HAP-1 (cell line): ENCODE results near the gene SPRING1.

ENCODE experiments used
- DNase-seq, 2 experiments: peaks; one replicate each; pipeline ENCODE4 v3.0.0-alpha.2; 2016 to 2020; ENCODE audit warnings: low spot score in 2 of 2
- H3K27me3 ChIP-seq: fragments of 250-450 bp; sonication (Bioruptor Pico); 2 replicates; pipeline ENCODE4 v1.5.1; 2020; ENCODE audit warnings: low read depth, mild to moderate bottlenecking, moderate library complexity
- H3K36me3 ChIP-seq: fragments of 250-450 bp; sonication (Bioruptor Pico); replicated peaks from 2 replicates; pipeline ENCODE4 v1.5.1; 2020; ENCODE audit warnings: mild to moderate bottlenecking
- H3K4me1 ChIP-seq: fragments of 250-450 bp; sonication (Bioruptor Pico); 2 replicates; pipeline ENCODE4 v1.5.1; 2020; ENCODE audit warnings: mild to moderate bottlenecking
- H3K4me3 ChIP-seq: fragments of 250-450 bp; sonication (Bioruptor Pico); 2 replicates; pipeline ENCODE4 v1.5.1; 2020; ENCODE audit warnings: mild to moderate bottlenecking, moderate library complexity
- H3K9me3 ChIP-seq: fragments of 250-450 bp; sonication (Bioruptor Pico); 2 replicates; pipeline ENCODE4 v1.5.1; 2020; ENCODE audit warnings: mild to moderate bottlenecking, moderate library complexity
- in situ Hi-C: fragments of 300-500 bp; cut with MboI; formaldehyde crosslinking; loops from 3 replicates; pipeline ENCODE4 v1.14.3; 2020; ENCODE audit warnings: low sequenced_read_pairs, inconsistent platforms, mixed read lengths

SPRING1 gene

DNA sequence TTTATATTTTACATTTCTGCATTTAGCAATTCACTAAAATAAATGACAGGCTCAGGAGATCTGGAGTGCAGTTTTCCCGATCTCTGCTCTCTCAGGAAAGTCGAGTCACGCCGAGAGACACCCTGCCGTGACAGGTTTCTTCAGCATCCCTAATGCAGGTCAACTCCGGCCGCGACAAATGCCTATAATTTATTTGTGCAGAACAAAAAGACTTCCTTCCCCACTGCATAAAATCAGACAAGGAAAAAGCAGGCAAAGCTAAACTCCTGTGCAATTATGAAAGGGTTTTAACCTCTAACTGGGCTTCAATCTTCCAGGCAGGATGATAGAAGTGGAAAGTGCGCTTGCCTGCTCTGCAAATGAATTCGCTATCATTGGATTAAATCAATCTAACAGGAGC is 28.1 kb downstream of the SPRING1 start:
- DNase-seq: no peak
- in situ Hi-C loops: loop anchor here (10.0 kb wide), 1 partner anchor 405 kb away; no protein-coding TSS in a partner anchor
- no peaks in the 10 kb centered on the region for H3K36me3 ChIP-seq
- no peak overlapping the region for H3K4me3 ChIP-seq
- no peaks in the 10 kb centered on the region for H3K9me3 ChIP-seq
- H3K27me3 ChIP-seq: peaks cover 3% of the 10 kb centered on the region
- peaks cover 11% of the 10 kb centered on the region for H3K4me1 ChIP-seq

DNA sequence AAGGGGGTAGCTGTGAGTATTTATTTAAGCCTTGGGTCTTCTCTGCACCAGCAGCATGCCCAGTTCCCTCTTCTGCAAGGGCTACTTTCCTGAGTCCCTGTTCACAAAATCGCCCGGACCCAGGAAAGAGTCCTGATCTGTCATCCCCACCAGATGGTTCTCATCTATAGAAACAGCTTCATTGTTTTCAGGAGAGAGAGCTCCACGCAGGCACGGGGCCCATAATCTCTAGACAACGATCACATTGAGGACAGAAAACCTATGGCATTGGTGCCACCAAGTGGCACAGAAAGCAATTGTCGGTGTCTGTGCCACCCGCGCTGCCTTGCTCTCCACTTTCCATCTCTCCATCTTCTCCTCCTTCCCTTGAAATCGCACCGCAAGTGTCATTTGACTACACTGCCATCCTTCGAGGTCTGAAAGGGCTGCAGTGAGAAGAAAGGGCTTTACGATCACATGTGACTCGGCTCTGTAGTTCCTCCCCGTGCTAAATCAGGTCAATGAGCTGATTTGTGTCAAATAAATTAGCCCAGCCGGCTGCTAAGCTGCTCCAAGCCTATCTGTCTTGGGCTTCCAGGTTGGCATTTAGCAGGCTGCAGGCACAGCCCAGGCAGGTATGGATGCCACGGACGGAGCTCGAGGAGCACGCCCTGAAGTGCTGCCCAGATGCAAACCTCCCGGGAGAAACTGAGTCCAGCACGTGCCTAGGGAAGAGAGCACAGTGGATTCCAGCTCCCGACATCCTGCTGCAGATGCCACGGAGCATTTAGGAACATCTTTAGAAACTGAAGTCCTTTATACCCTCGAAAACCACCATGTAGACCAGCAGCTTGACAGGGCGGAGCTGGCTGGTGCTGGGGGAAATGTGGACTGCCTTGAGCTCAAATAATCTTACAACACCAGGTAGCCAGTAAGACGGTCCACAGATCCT is 28.8 kb downstream of the SPRING1 start:
- DNase-seq: peak; percentile 46 to 64
- Histone ChIP-seq H3K4me1 (peaks cover 11% of the 10 kb centered on the region), H3K4me3 (no peak overlapping the region), H3K9me3 (no peaks in the 10 kb centered on the region), H3K36me3 (no peaks in the 10 kb centered on the region), H3K27me3 (peaks cover 3% of the 10 kb centered on the region)
- in situ Hi-C loops: loop anchor here (10.0 kb wide), 1 partner anchor 406 kb away; no protein-coding TSS in a partner anchor

DNA sequence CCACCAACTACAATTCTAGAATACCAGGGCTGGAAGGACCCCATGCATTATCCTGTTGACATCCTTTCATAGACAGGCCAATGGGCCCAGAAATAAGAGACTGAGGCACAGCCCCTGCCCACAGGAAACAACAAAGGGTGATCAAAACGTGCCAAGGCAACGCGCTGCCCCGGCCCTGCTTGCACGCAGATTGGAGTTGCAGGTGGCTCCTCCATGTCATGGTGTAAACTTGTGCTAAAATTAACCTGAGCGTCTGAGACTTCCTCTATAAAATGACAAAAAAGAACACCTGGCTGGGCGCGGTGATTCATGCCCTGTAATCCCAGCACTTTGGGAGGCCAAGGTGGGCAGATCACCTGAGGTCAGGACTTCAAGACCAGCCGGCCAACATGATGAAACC is 30.1 kb downstream of the SPRING1 start:
- DNase-seq: no peak
- Histone ChIP-seq H3K36me3 (no peaks in the 10 kb centered on the region), H3K27me3 (peaks cover 3% of the 10 kb centered on the region), H3K4me1 (peaks cover 11% of the 10 kb centered on the region), H3K9me3 (no peaks in the 10 kb centered on the region), H3K4me3 (no peak overlapping the region)
- in situ Hi-C loops: loop anchor here (10.0 kb wide), 1 partner anchor 407 kb away; no protein-coding TSS in a partner anchor

DNA sequence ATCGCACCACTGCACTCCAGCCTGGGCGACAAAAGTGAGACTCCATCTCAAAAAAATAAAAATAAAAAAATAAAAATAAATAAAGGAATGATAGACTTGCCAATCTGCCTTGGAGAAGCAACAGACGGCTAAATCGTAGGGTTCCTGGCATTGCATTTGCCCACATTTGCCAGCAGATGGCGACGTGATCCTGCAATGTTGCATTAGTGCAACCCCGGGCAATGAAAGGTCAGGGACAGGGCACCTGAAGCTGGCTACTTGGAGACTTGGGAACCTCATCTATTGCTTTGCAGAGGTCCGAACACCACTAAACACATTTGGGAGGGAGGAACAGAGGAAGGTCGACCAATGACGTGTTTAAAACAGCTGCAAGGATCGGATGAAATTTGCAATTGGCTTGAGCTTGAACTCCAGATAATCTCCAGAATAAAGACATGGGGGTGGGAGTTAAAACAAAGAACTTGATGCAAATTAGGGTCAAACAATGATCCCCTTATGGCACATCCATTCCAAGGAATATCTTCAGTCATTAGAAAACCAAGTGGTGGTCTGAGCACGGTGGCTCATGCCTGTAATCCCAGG is 34.6 kb downstream of the SPRING1 start:
- Histone ChIP-seq H3K4me1 (peaks cover under 1% of the 10 kb centered on the region; the same call in 1 of the 2 replicates), H3K27me3 (no peaks in the 10 kb centered on the region; the same call in 1 of the 2 replicates), H3K9me3 (no peaks in the 10 kb centered on the region), H3K4me3 (no peak overlapping the region), H3K36me3 (no peaks in the 10 kb centered on the region)
- in situ Hi-C loops: loop anchor here (10.0 kb wide), 1 partner anchor 411 kb away; no protein-coding TSS in a partner anchor
- peak; percentile 39 to 82 for DNase-seq

DNA sequence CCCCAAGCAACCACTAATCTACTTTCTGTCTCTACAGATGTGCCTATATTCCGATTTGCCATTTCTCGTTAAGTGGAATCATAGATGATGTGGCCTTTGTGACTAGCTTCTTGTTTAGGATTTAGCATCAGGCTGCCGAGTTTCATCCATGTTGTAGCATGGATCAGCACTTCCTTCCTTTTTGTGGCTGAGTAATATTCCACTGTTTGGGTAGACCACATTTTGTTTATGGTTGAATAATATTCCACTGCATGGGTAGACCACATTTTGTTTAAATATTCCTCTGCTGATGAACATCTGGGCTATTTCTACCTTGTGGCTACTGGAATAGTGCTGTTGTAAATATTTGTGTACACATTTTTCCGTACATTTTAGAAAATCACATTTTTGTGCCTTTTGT is 36.4 kb downstream of the SPRING1 start:
- DNase-seq: no peak
- Histone ChIP-seq H3K4me1 (no peaks in the 10 kb centered on the region), H3K36me3 (no peaks in the 10 kb centered on the region), H3K4me3 (no peak overlapping the region), H3K27me3 (no peaks in the 10 kb centered on the region), H3K9me3 (no peaks in the 10 kb centered on the region)
- in situ Hi-C loops: loop anchor here (10.0 kb wide), 1 partner anchor 413 kb away; no protein-coding TSS in a partner anchor

DNA sequence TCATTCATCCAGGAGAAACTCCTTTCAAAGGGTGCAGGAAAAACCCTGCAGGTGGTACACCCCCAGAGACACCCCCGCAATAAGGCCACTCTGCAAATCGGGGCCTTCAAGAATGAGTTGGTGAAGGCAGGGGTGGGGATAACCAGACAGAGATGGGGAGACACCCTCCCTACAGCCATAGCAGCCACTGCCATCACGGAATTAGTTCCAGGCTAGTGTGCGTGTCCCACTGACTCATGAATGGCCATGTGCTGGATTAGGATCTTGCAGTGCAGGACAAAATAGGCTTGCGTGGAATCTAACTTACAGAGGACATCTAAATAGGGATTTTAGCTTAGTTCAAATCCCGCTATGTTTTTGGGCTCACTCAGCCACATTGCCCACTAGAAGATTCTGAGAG is 37.8 kb downstream of the SPRING1 start:
- Histone ChIP-seq H3K4me1 (no peaks in the 10 kb centered on the region), H3K9me3 (no peaks in the 10 kb centered on the region), H3K27me3 (no peaks in the 10 kb centered on the region), H3K4me3 (no peak overlapping the region), H3K36me3 (no peaks in the 10 kb centered on the region)
- no peak for DNase-seq
- in situ Hi-C loops: loop anchor here (10.0 kb wide), 1 partner anchor 415 kb away; no protein-coding TSS in a partner anchor

DNA sequence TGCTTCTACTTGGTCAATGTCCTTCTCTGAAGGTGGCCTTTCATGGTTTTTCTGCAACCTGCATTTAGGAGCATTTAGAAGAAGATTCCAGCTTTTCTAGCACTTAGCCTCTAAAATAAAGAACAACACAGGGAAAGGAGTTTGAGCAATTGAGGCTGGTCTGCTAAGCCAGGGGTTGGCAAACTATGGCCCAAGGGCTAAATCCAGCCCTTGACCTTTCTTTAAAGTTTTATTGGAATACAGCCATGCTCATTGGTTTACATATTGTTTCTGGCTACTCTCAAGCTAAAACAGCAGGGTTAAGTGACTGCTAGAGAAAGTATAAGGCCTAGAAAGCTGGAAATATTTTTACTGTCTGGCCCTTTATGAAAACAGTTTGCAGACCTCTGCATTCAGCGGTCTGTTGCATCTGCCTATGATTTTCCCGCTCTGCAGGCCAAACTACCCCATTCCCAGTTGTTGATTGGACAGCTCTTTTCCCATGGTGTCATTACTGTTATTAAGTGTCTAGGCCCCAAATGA is 39.3 kb downstream of the SPRING1 start:
- no peak overlapping the region for H3K4me3 ChIP-seq
- in situ Hi-C loops: no loop called here
- no peaks in the 10 kb centered on the region for H3K9me3 ChIP-seq
- no peaks in the 10 kb centered on the region for H3K36me3 ChIP-seq
- no peak for DNase-seq
- H3K27me3 ChIP-seq: no peaks in the 10 kb centered on the region
- peaks cover 5% of the 10 kb centered on the region for H3K4me1 ChIP-seq

DNA sequence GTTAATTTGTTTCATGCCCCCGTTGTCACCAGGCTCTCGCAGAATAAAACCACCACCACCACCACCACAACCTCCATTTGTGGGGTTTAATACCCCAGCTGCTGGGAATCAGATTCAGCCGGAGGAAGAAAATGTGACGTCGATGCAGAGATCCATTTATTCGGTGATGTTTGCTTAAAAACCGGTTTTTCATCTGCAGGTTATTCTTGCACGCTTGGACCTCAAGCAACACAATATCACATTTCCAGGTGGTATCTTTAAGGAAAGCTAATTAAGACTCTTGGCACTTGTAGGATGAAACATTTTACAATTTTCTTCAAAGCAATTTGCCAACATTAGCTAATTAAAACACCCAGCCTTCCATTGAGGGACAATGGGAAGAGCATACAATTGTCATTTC is 39.8 kb downstream of the SPRING1 start:
- Histone ChIP-seq H3K27me3 (no peaks in the 10 kb centered on the region), H3K4me1 (peaks cover 10% of the 10 kb centered on the region), H3K9me3 (no peaks in the 10 kb centered on the region), H3K4me3 (no peak overlapping the region), H3K36me3 (no peaks in the 10 kb centered on the region)
- no peak for DNase-seq
- in situ Hi-C loops: no loop called here

DNA sequence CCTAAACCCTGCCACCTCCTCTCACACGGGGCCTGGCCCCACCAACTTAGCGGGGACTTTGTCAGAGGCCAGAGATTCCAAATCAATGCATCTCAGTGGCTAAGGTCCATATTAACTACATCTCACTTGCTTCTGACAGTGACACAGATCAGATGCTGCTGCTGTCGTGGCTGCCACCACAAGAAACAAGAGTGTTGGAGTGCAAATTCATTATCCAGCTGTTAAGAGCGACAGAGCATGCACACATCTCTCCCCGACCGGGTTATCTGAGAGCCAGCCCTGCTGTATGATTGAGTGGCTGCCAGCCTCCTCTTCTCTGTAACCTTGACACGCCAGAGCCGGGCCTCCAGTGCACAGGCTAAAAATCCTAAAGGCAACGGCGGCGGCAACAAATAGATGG is 40.2 kb downstream of the SPRING1 start:
- in situ Hi-C loops: no loop called here
- no peak for DNase-seq

DNA sequence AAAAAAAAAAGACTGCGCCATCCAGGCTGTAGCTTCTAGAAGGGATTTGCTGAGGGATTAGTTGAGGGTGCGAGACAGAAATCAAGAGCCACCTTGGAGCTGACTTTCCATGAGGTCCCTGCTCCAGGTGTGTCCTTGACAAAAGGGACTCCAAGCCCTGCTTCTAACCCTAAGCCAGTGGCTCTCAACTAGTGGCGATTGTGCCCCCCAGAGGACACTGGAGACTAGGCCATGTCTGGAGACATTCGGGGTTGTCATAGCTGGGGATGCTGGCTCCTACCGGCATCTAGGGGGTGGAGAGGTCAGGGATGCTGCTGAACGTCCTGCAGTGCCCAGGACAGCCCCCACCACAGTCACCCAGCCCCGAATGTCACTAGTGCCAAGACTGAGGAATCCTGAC is 40.6 kb downstream of the SPRING1 start:
- DNase-seq: peak in 1 of 2 experiments; percentile 64
- in situ Hi-C loops: no loop called here
- H3K4me1 ChIP-seq: peaks cover 13% of the 10 kb centered on the region
- H3K36me3 ChIP-seq: no peaks in the 10 kb centered on the region
- H3K9me3 ChIP-seq: no peaks in the 10 kb centered on the region
- H3K27me3 ChIP-seq: no peaks in the 10 kb centered on the region
- H3K4me3 ChIP-seq: no peak overlapping the region

More for the DNA sequence above, 40.2 kb downstream of the SPRING1 start:
- peaks cover 13% of the 10 kb centered on the region for H3K4me1 ChIP-seq
- H3K36me3 ChIP-seq: no peaks in the 10 kb centered on the region
- no peaks in the 10 kb centered on the region for H3K9me3 ChIP-seq
- no peak overlapping the region for H3K4me3 ChIP-seq
- no peaks in the 10 kb centered on the region for H3K27me3 ChIP-seq

DNA sequence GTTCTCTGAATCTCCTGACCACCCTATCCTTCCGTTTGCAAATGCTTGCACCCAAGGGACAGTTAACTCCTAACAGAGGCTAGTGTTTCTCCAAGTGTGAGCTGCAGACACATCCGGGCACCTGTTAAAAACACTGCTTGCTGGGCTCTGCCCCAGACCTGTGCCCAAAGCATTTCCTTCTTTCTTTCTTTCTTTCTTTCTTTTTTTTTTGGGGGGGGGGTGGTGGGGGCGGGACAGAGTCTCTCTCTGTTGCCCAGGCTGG is 42.5 kb downstream of the SPRING1 start:
- Histone ChIP-seq H3K9me3 (no peaks in the 10 kb centered on the region), H3K4me3 (no peak overlapping the region), H3K4me1 (peaks cover 13% of the 10 kb centered on the region), H3K27me3 (no peaks in the 10 kb centered on the region), H3K36me3 (no peaks in the 10 kb centered on the region)
- no peak for DNase-seq
- in situ Hi-C loops: no loop called here

DNA sequence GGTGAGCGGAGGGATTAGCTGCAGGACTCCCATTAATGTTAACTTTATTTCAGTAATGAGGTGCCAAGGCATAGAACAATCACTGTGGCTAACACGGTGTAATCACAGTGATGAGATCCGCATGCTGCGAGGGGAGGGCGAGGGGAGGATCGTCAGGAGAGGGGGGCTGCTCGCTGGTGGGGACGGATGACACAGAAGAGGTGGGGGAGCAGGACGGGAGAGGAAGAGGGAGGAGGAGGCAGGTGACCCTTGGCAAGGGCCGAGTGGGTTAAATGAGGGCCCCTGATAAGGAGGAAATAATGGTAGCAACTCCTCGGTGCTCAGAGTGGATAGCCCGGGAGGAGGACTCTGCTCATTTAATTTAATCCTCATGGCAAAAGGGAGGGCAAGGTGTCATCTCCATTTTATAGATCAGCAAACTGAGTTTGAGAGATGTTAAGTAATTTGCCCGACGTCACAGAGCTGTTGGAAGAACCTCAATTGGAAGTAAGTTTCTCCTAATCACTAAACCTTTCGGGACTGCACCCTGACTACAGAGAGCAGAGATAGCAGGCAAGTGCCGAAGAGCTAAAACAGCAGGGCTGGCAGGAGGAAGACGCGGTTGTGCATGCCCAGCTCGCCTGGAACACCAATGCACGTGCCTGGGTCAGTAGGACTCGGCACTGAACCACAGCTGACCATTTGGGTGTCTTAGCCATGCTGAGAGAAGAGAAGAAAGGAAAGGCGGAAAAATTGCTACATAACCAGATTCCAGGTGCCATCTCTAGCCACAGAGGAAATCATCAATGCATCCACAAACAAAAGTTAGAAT is 43.0 kb downstream of the SPRING1 start:
- no peak overlapping the region for H3K4me3 ChIP-seq
- no peak for DNase-seq
- no peaks in the 10 kb centered on the region for H3K27me3 ChIP-seq
- H3K36me3 ChIP-seq: no peaks in the 10 kb centered on the region
- no peaks in the 10 kb centered on the region for H3K9me3 ChIP-seq
- in situ Hi-C loops: no loop called here
- H3K4me1 ChIP-seq: peaks cover 13% of the 10 kb centered on the region
